K562 (cell line): ENCODE data around the gene FGF9. TPM values are rescaled to one million over a fixed set of nuclear protein-coding genes. Genes with fewer than 3 reads are reported as not detected.

Experiments
- ATAC-seq: fragments of 200-7000 bp; cut with Tn5 transposase; 3 replicates; pipeline ENCODE4 v1.9.1; 2020; ENCODE audit warnings: moderate library complexity
- BruUV-seq: library from RNA; stranded (reverse); fragments of 400-500 nt; replicated peaks from 2 replicates; lab custom pipeline; 2021; lab: Mats Ljungman, UMichigan
- CTCF ChIA-PET: fragments of 300-600 bp; formaldehyde crosslinking; extraction: SDS; loops from one replicate; lab custom pipeline; 2021; ENCODE audit warnings: low intra/inter-chr PET ratio; lab: Yijun Ruan, JAX
- POLR2A ChIA-PET: fragments of 300-600, 350-650 bp; sonication (Branson Sonifier 250); formaldehyde crosslinking; extraction: SDS; loops from one replicate; lab custom pipeline; 2021; ENCODE audit warnings: antibody characterized with exemption, inconsistent platforms; lab: Yijun Ruan, JAX
- DNase-seq, 4 experiments: peaks; one replicate each; pipeline versions ENCODE4 v3.0.0 to v3.0.0-alpha.2; 2011 to 2018; ENCODE audit warnings: low spot score in 3 of 4, mixed read lengths in 3 of 4; ENCODE audit errors: extremely low read depth in 1 of 4
- FAIRE-seq: peaks from 2 replicates; lab custom pipeline; 2011; peaks lifted over from hg19 to GRCh38; lab: Jason Lieb, UNC
- H2AFZ ChIP-seq: 2 replicates; pipeline ENCODE4 v1.6.0; 2011; ENCODE audit warnings: low read depth, low read length, control low read depth, inconsistent platforms
- H3K27ac ChIP-seq: fragments of 200-600 bp; 3 replicates; pipeline ENCODE4 v1.8.0; 2011; ENCODE audit warnings: low read depth, mild to moderate bottlenecking, control low read depth, inconsistent platforms, low read length, moderate library complexity, mixed read lengths; ENCODE audit errors: extremely low read depth
- H3K27me3 ChIP-seq, 2 experiments: fragments of 300-600 bp in 1 of 2; 2 replicates in 1 of 2; 3 replicates in 1 of 2; pipeline versions ENCODE4 v1.6.0 to v1.8.0; 2011; ENCODE audit warnings: inconsistent platforms in 2 of 2, low read length in 2 of 2, mild to moderate bottlenecking in 1 of 2, mixed read lengths in 1 of 2, moderate library complexity in 1 of 2; ENCODE audit not compliant: control insufficient read depth in 2 of 2, insufficient read depth in 2 of 2
- H3K36me3 ChIP-seq: fragments of 300-600 bp; 3 replicates; pipeline ENCODE4 v1.8.0; 2011; ENCODE audit warnings: mild to moderate bottlenecking, low read length, inconsistent platforms; ENCODE audit not compliant: control insufficient read depth, insufficient read depth
- H3K4me1 ChIP-seq, 2 experiments: fragments of 200-600 bp in 1 of 2; replicated peaks in 1 of 2; 2 replicates in 1 of 2; 3 replicates in 1 of 2; pipeline versions ENCODE4 v1.5.1 to v1.8.0; 2011; ENCODE audit warnings: inconsistent platforms in 2 of 2, low read length in 2 of 2, mild to moderate bottlenecking in 1 of 2, mixed read lengths in 1 of 2, moderate library complexity in 1 of 2; ENCODE audit not compliant: control insufficient read depth in 2 of 2, insufficient read depth in 2 of 2
- H3K4me2 ChIP-seq: 2 replicates; pipeline ENCODE4 v1.6.1; 2011; ENCODE audit warnings: low read length, control low read depth, inconsistent platforms, mixed read lengths; ENCODE audit not compliant: insufficient read depth
- H3K4me3 ChIP-seq: fragments of 200-600 bp; sonication (generic), shearing (Covaris generic); 2 replicates; pipeline ENCODE4 v1.5.1; 2016; ENCODE audit warnings: control low read depth, inconsistent platforms
- H3K79me2 ChIP-seq: fragments of 200-600 bp; 3 replicates; pipeline ENCODE4 v1.8.0; 2011; ENCODE audit warnings: low read length, inconsistent platforms; ENCODE audit not compliant: control insufficient read depth, insufficient read depth
- H3K9ac ChIP-seq, 2 experiments: 2 replicates each; pipeline versions ENCODE4 v1.6.0 to v1.6.1; 2011; ENCODE audit warnings: low read depth in 2 of 2, low read length in 2 of 2, control low read depth in 1 of 2, inconsistent platforms in 1 of 2, mild to moderate bottlenecking in 1 of 2, mixed read lengths in 1 of 2; ENCODE audit not compliant: insufficient read depth in 1 of 2
- H3K9me1 ChIP-seq: one replicate; pipeline ENCODE4 v1.6.0; 2011; ENCODE audit warnings: inconsistent platforms, mild to moderate bottlenecking, low read length, moderate library complexity; ENCODE audit not compliant: control insufficient read depth, insufficient read depth
- H3K9me3 ChIP-seq: replicated peaks from 2 replicates; pipeline ENCODE4 v1.5.1; 2011; ENCODE audit warnings: low read depth, low read length, inconsistent platforms; ENCODE audit not compliant: control insufficient read depth, insufficient read depth
- H4K20me1 ChIP-seq: replicated peaks from 2 replicates; pipeline ENCODE4 v1.6.1; 2011; ENCODE audit warnings: low read length, inconsistent platforms, mixed read lengths; ENCODE audit not compliant: control insufficient read depth, insufficient read depth
- ATF6 ChIP-seq: sonication (generic); formaldehyde crosslinking; IDR thresholded peaks from 2 replicates; pipeline ENCODE4 v1.4.0; 2020; ENCODE audit warnings: mild to moderate bottlenecking, missing genetic modification reagents
- MCM5 ChIP-seq: fragments of 450-650 bp; IDR thresholded peaks from 2 replicates; pipeline ENCODE4 v1.6.1; 2016; ENCODE audit warnings: low read depth
- ZBTB40 ChIP-seq, 2 experiments: fragments of 450-650 bp in 1 of 2; sonication (generic) in 1 of 2; formaldehyde crosslinking in 1 of 2; IDR thresholded peaks; 2 replicates each; pipeline versions ENCODE4 v1.7.1 to v1.9.0; 2016 to 2022; ENCODE audit warnings: inconsistent platforms in 1 of 2, mild to moderate bottlenecking in 1 of 2, missing genetic modification reagents in 1 of 2
- ZNF23 ChIP-seq: fragments of 250-450 bp; sonication (Bioruptor Pico); IDR thresholded peaks from 2 replicates; pipeline ENCODE4 v1.4.0; 2020; ENCODE audit warnings: mild to moderate bottlenecking
- ZNF57 ChIP-seq: fragments of 450-650 bp; formaldehyde crosslinking; IDR thresholded peaks from 2 replicates; pipeline ENCODE4 v1.4.0; 2020; ENCODE audit warnings: mild to moderate bottlenecking, moderate library complexity
- WGBS: fragments of 100-300 bp; shearing (Covaris generic); methylation state at CpG from one replicate; pipeline ENCODE4 v1.1.6; 2016; ENCODE audit warnings: low coverage, mixed read lengths; ENCODE audit not compliant: insufficient coverage; ENCODE audit errors: missing lambda C conversion rate; 5-methylcytosine and 5-hydroxymethylcytosine counted together
- in situ Hi-C: fragments of 300-500 bp; cut with MboI; formaldehyde crosslinking; loops from 4 replicates; pipeline ENCODE4 v1.15.0; 2018; ENCODE audit warnings: inconsistent platforms, mixed read lengths
- intact Hi-C: fragments of 100-400 bp; cut with micrococcal nuclease; formaldehyde crosslinking; loops from 2 replicates; pipeline ENCODE4 v1.14.2; 2022
- polyA plus RNA-seq, 8 experiments: library from polyadenylated mRNA; depleted of rRNA in 4 of 8; stranded (reverse) in 5 of 8; unstranded in 3 of 8; fragments of >200 nt; fragmentation: Nextera tagmentation in 2 of 8; fragmentation: Illumina TruSeq in 1 of 8; extraction: Ambion mirVana in 2 of 8; extraction: Trizol in 1 of 8; gene quantifications; 2 replicates each; pipeline versions ENCODE4 v1.2.1 to v1.2.3, GENCODE V29; 2011 to 2014; ENCODE audit warnings: inconsistent platforms in 1 of 8, missing spikeins in 1 of 8
- total RNA-seq, 7 experiments: library from RNA; depleted of rRNA in 6 of 7; stranded (reverse); fragments of >200 nt in 6 of 7; fragmentation: Illumina TruSeq in 2 of 7; extraction: Trizol in 2 of 7; gene quantifications; 2 replicates each; pipeline versions ENCODE4 v1.2.1 to v1.2.3, GENCODE V29; 2011 to 2021; ENCODE audit warnings: low replicate concordance in 1 of 7

The FGF9 gene
- total and polyA plus RNA-seq, 9 of the 15 experiments (the other 6 are each of a cell fraction or from before 2014, with no cell fraction given): not detected

- CTCF ChIA-PET: no interaction called here
- no peak for FAIRE-seq
- in situ Hi-C loops: no loop called here
Measured at GRCh38 chr13:21694831-21695230, 24.0 kb downstream of the FGF9 start.

GRCh38 chr13:21695546-21695945, 24.7 kb downstream of the FGF9 start:
- Histone ChIP-seq H3K79me2 (no peaks in the 10 kb centered on the region), H3K27ac (no peak overlapping the region), H2AFZ (no peak overlapping the region), H3K9me1 (no peaks in the 10 kb centered on the region), H3K9me3 (no peaks in the 10 kb centered on the region), H3K27me3 (peaks cover 4 to 8% of the 10 kb centered on the region in 2 experiments; a peak in 3 of 5 replicates), H3K9ac (no peak overlapping the region), H3K4me3 (no peak overlapping the region), H3K4me1 (no peaks in the 10 kb centered on the region), H4K20me1 (no peaks in the 10 kb centered on the region), H3K36me3 (no peaks in the 10 kb centered on the region), H3K4me2 (no peak overlapping the region)
- BruUV-seq: no TSS peak
- ChIA-PET POLR2A (no interaction called here), CTCF (no interaction called here)
- ATAC-seq (no peak), DNase-seq (no peak), FAIRE-seq (no peak)
- intact Hi-C loops (no loop called here), in situ Hi-C loops (no loop called here)
- 2% methylated on average over 4 of the region's 4 CpGs for WGBS
- TF ChIP-seq ATF6 (CRISPR knock-in tag) (no peak), MCM5 (no peak), ZNF57 (no peak), ZBTB40 (IDR thresholded peaks at IDR 0.05) (no peak), ZBTB40 (CRISPR knock-in tag; IDR thresholded peaks at IDR 0.05) (no peak)

More at GRCh38 chr13:21694831-21695230, 24.0 kb downstream of the FGF9 start:
- intact Hi-C loops: no loop called here
- POLR2A ChIA-PET: no interaction called here
- H3K27me3 ChIP-seq: peaks cover 5 to 15% of the 10 kb centered on the region in 2 experiments; a peak in 3 of 5 replicates
- no peaks in the 10 kb centered on the region for H3K79me2 ChIP-seq
- H3K4me2 ChIP-seq: no peak overlapping the region
- BruUV-seq: no TSS peak
- no peak overlapping the region for H3K27ac ChIP-seq
- no peaks in the 10 kb centered on the region for H4K20me1 ChIP-seq
- no peaks in the 10 kb centered on the region for H3K4me1 ChIP-seq
- H3K4me3 ChIP-seq: no peak overlapping the region
- H2AFZ ChIP-seq: no peak overlapping the region
- ATAC-seq (no peak), DNase-seq (no peak)
- WGBS: 0% methylated on average over 1 of the region's 4 CpGs
- H3K36me3 ChIP-seq: no peaks in the 10 kb centered on the region
- no peaks in the 10 kb centered on the region for H3K9me3 ChIP-seq
- no peak overlapping the region for H3K9ac ChIP-seq
- no peaks in the 10 kb centered on the region for H3K9me1 ChIP-seq
- no peak for TF ChIP-seq ZNF23 (CRISPR knock-in tag)
